ENCODE data around the gene RALGPS1. TPM values are rescaled to one million over a fixed set of nuclear protein-coding genes. Genes with fewer than 3 reads are reported as not detected.

Gene RALGPS1
- total RNA-seq, 2 donors from 2014 or later = 7.6 to 18.5 TPM

DNA sequence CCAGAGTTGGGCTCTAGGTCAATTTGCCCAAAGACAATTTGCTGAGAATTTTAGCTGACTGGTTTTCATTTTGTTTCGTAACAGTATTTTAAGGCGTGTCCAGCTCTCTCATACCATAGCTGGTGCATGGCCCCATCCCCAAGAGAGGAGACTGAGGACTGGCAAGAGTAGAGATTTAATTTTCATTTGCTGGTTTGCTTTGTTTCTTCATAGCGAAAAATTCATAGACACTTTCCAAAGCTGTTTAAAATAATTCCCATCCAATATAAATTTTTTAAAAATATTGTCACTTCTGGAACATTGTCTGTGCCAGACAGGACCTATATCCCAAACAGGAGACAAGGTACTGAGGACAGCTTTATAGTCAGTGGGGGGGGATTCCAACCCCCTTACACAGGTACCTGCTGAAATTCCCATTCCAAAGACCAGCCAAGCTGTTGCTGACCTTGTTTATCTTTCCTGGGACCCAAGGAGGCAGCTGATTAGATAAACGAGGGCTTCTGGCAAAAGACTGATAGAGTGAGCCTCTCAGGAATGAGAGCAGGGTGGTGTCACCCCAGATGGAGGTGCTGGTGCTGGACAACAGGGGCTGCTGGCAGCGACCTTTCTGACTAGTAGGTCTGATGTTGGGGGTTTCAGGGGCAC, 214.6 kb downstream of the RALGPS1 start:
- Histone ChIP-seq H3K9me3 (no peaks in the 10 kb centered on the region), H3K4me3 (no peak overlapping the region), H3K4me1 (ENCODE audit: control insufficient read depth in 1 of 2, low read depth in 2 of 2) (peaks cover 22 to 49% of the 10 kb centered on the region in 2 donors), H3K27ac (peak overlapping the region; percentile 44 to 73), H3K27me3 (replicated peaks; ENCODE audit: insufficient read depth) (no peaks in the 10 kb centered on the region), H3K36me3 (no peaks in the 10 kb centered on the region)
- DNase-seq (ENCODE audit: low spot score) = no peak
- no peak for ATAC-seq (ENCODE audit: insufficient number of reproducible peaks, low FRiP score, low read depth)
- TF ChIP-seq CTCF (IDR thresholded peaks at IDR 0.05) = no peak

- no peaks in the 10 kb centered on the region for H3K36me3 ChIP-seq
- no peaks in the 10 kb centered on the region for H3K27me3 ChIP-seq (replicated peaks; ENCODE audit: insufficient read depth)
- TF ChIP-seq CTCF (IDR thresholded peaks at IDR 0.05) = no peak
- peak overlapping the region; percentile 44 to 73 for H3K27ac ChIP-seq
- no peak overlapping the region for H3K4me3 ChIP-seq
- H3K9me3 ChIP-seq = no peaks in the 10 kb centered on the region
- H3K4me1 ChIP-seq (ENCODE audit: control insufficient read depth in 1 of 2, low read depth in 2 of 2) = peaks cover 25 to 54% of the 10 kb centered on the region in 2 donors
- ATAC-seq (ENCODE audit: insufficient number of reproducible peaks, low FRiP score, low read depth) (no peak), DNase-seq (ENCODE audit: low spot score) (no peak)
Measured at GRCh38 chr9:127129718-127130085, 215.1 kb downstream of the RALGPS1 start.

- DNase-seq (ENCODE audit: low spot score) (no peak), ATAC-seq (ENCODE audit: insufficient number of reproducible peaks, low FRiP score, low read depth) (no peak)
- Histone ChIP-seq H3K36me3 (no peaks in the 10 kb centered on the region), H3K9me3 (no peaks in the 10 kb centered on the region), H3K4me1 (ENCODE audit: control insufficient read depth in 1 of 2, low read depth in 2 of 2) (peaks cover 31 to 59% of the 10 kb centered on the region in 2 donors), H3K27ac (no peak overlapping the region), H3K4me3 (no peak overlapping the region), H3K27me3 (replicated peaks; ENCODE audit: insufficient read depth) (no peaks in the 10 kb centered on the region)
- TF ChIP-seq CTCF (IDR thresholded peaks at IDR 0.05) = no peak
Measured at GRCh38 chr9:127130235-127130634, 215.7 kb downstream of the RALGPS1 start.

DNA sequence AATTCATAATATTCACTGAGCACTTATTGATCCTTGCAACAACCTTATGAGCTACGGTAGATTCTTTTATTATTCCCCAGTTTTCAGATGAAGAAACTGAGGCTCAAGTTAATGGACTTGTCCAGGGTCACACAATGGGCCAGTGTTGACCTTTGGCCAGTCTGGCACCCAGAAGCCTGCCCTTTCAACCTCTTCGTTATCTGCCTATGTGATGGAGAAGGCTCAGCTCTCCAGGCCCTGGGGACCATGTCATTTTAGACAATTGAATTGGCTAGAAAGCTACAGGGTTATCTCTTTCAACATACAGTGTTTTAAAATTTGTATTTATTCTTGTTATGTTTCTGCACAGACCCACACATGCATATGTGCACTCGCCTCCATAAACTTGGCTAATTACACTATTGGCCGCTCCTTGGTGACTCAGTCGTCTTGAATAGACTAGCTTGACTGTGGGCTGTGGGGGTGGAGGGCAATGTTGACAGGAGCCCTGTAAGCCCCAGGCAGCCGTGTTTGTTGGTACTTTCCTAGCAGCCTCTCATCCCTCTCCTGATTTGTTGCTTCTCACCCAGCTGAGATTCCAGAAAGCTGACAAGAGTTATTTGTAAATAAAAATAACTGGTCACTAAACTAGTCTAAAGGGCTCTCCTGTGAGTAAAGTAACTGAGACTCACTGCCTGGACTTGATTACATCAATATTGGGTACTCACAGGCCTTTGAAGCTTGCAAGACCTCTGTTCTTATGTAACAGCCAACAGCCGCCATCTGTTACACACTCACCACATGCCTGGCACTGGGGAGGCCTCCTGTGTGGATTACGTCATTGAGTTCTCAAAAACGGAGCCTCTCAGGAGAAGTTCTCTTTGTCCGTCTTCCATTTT, 216.3 kb downstream of the RALGPS1 start:
- H3K27ac ChIP-seq = peak overlapping the region; percentile 32 to 90
- ATAC-seq (ENCODE audit: insufficient number of reproducible peaks, low FRiP score, low read depth) = no peak
- H3K36me3 ChIP-seq = no peaks in the 10 kb centered on the region
- TF ChIP-seq CTCF (IDR thresholded peaks at IDR 0.05) = no peak
- no peaks in the 10 kb centered on the region for H3K27me3 ChIP-seq (replicated peaks; ENCODE audit: insufficient read depth)
- H3K9me3 ChIP-seq = no peaks in the 10 kb centered on the region
- no peak for DNase-seq (ENCODE audit: low spot score)
- H3K4me1 ChIP-seq (ENCODE audit: control insufficient read depth in 1 of 2, low read depth in 2 of 2) = peaks cover 35 to 66% of the 10 kb centered on the region in 2 donors
- no peak overlapping the region for H3K4me3 ChIP-seq

GRCh38 chr9:127131871-127132270, 217.3 kb downstream of the RALGPS1 start:
- DNase-seq (ENCODE audit: low spot score) = no peak
- ATAC-seq (ENCODE audit: insufficient number of reproducible peaks, low FRiP score, low read depth) = no peak
- H3K36me3 ChIP-seq = no peaks in the 10 kb centered on the region
- H3K27me3 ChIP-seq (replicated peaks; ENCODE audit: insufficient read depth) = no peaks in the 10 kb centered on the region
- TF ChIP-seq CTCF (IDR thresholded peaks at IDR 0.05) = no peak
- H3K4me1 ChIP-seq (ENCODE audit: control insufficient read depth in 1 of 2, low read depth in 2 of 2) = peaks cover 40 to 76% of the 10 kb centered on the region in 2 donors
- no peaks in the 10 kb centered on the region for H3K9me3 ChIP-seq
- peak overlapping the region; percentile 32 to 90 for H3K27ac ChIP-seq
- no peak overlapping the region for H3K4me3 ChIP-seq
